H9 (cell line): Measurements from ENCODE around the gene BRD7. TPM values are rescaled to one million over a fixed set of nuclear protein-coding genes. Genes with fewer than 3 reads are reported as not detected.

ENCODE experiments used
- DNase-seq: peaks from one replicate; pipeline ENCODE4 v3.0.0-alpha.2; 2017
- H2AFZ ChIP-seq: one replicate; pipeline ENCODE4 v1.6.1; 2013; ENCODE audit warnings: mild to moderate bottlenecking, low read length, control low read depth, moderate library complexity
- H2AK5ac ChIP-seq: 2 replicates; pipeline ENCODE4 v1.6.1; 2013; ENCODE audit warnings: low read length, control low read depth, mixed read lengths; ENCODE audit not compliant: insufficient read length
- H2BK120ac ChIP-seq: one replicate; pipeline ENCODE4 v1.6.1; 2013; ENCODE audit warnings: low read depth, mild to moderate bottlenecking, low read length, control low read depth, inconsistent platforms; ENCODE audit not compliant: poor library complexity, severe bottlenecking
- H2BK12ac ChIP-seq: 2 replicates; pipeline ENCODE4 v1.6.1; 2013; ENCODE audit warnings: low read length, control low read depth, mixed read lengths, low read depth; ENCODE audit not compliant: insufficient read length
- H2BK15ac ChIP-seq: 2 replicates; pipeline ENCODE4 v1.6.1; 2013; ENCODE audit warnings: low read depth, low read length, control low read depth
- H2BK20ac ChIP-seq: one replicate; pipeline ENCODE4 v1.6.1; 2013; ENCODE audit warnings: low read depth, mild to moderate bottlenecking, low read length, control low read depth, inconsistent platforms; ENCODE audit not compliant: poor library complexity, severe bottlenecking
- H2BK5ac ChIP-seq: 2 replicates; pipeline ENCODE4 v1.6.1; 2013; ENCODE audit warnings: low read length, control low read depth, mixed read lengths; ENCODE audit not compliant: insufficient read length
- H3K14ac ChIP-seq: 2 replicates; pipeline ENCODE4 v1.6.1; 2013; ENCODE audit warnings: low read length, control low read depth; ENCODE audit not compliant: insufficient read depth
- H3K18ac ChIP-seq: 2 replicates; pipeline ENCODE4 v1.6.1; 2013; ENCODE audit warnings: low read depth, mild to moderate bottlenecking, mixed read lengths, low read length, control low read depth; ENCODE audit not compliant: insufficient read length
- H3K23ac ChIP-seq: 2 replicates; pipeline ENCODE4 v1.6.1; 2013; ENCODE audit warnings: low read length, control low read depth, mixed read lengths, low read depth; ENCODE audit not compliant: insufficient read length
- H3K23me2 ChIP-seq: 2 replicates; pipeline ENCODE4 v1.6.1; 2013; ENCODE audit warnings: low read depth, mild to moderate bottlenecking, mixed read lengths, low read length, control low read depth; ENCODE audit not compliant: insufficient read length, poor library complexity, severe bottlenecking
- H3K27ac ChIP-seq: 2 replicates; pipeline ENCODE4 v1.5.1; 2013; ENCODE audit warnings: low read length, control low read depth, mixed read lengths, low read depth; ENCODE audit not compliant: insufficient read length
- H3K27me3 ChIP-seq: 2 replicates; pipeline ENCODE4 v1.6.1; 2013; ENCODE audit warnings: low read length, control low read depth, inconsistent platforms; ENCODE audit not compliant: insufficient read depth
- H3K4ac ChIP-seq: 2 replicates; pipeline ENCODE4 v1.6.1; 2013; ENCODE audit warnings: low read depth, mild to moderate bottlenecking, control low read depth, inconsistent platforms, low read length, moderate library complexity
- H3K4me1 ChIP-seq: 2 replicates; pipeline ENCODE4 v1.6.1; 2013; ENCODE audit warnings: low read length, control low read depth, inconsistent platforms; ENCODE audit not compliant: insufficient read depth
- H3K4me2 ChIP-seq: 2 replicates; pipeline ENCODE4 v1.6.1; 2013; ENCODE audit warnings: low read length, control low read depth, mixed read lengths; ENCODE audit not compliant: insufficient read length, insufficient read depth
- H3K56ac ChIP-seq: 2 replicates; pipeline ENCODE4 v1.6.1; 2013; ENCODE audit warnings: low read depth, mild to moderate bottlenecking, mixed read lengths, low read length, control low read depth; ENCODE audit not compliant: insufficient read length
- H3K79me1 ChIP-seq: 2 replicates; pipeline ENCODE4 v1.6.1; 2013; ENCODE audit warnings: low read depth, mild to moderate bottlenecking, moderate library complexity, low read length, control low read depth, inconsistent platforms; ENCODE audit not compliant: insufficient read depth, poor library complexity, severe bottlenecking
- H3K79me2 ChIP-seq: 2 replicates; pipeline ENCODE4 v1.6.1; 2013; ENCODE audit warnings: low read length, control low read depth, inconsistent platforms; ENCODE audit not compliant: insufficient read depth
- H3K9ac ChIP-seq: 2 replicates; pipeline ENCODE4 v1.6.1; 2013; ENCODE audit warnings: low read length, control low read depth, mixed read lengths; ENCODE audit not compliant: insufficient read length; ENCODE audit errors: extremely low read depth
- H3K9me3 ChIP-seq: one replicate; pipeline ENCODE4 v1.6.1; 2013; ENCODE audit warnings: low read depth, low read length, inconsistent platforms; ENCODE audit not compliant: control insufficient read depth
- H3T11ph ChIP-seq: one replicate; pipeline ENCODE4 v1.6.1; 2013; ENCODE audit warnings: mild to moderate bottlenecking, low read length, control low read depth, inconsistent platforms
- H4K20me1 ChIP-seq: one replicate; pipeline ENCODE4 v1.6.1; 2013; ENCODE audit not compliant: control insufficient read depth, insufficient read length, insufficient read depth
- H4K5ac ChIP-seq: 2 replicates; pipeline ENCODE4 v1.6.1; 2013; ENCODE audit warnings: low read depth, mild to moderate bottlenecking, mixed read lengths, low read length, control low read depth; ENCODE audit not compliant: insufficient read length
- H4K8ac ChIP-seq: replicated peaks from 2 replicates; pipeline ENCODE4 v1.6.1; 2013; ENCODE audit warnings: low read length, control low read depth, mixed read lengths, low read depth; ENCODE audit not compliant: insufficient read length
- H4K91ac ChIP-seq: 2 replicates; pipeline ENCODE4 v1.6.1; 2013; ENCODE audit warnings: low read depth, mild to moderate bottlenecking, moderate library complexity, mixed read lengths, low read length, control low read depth; ENCODE audit not compliant: insufficient read length
- H3K27ac Mint-ChIP-seq, 3 experiments: 2 replicates in 2 of 3; 3 replicates in 1 of 3; pipeline ENCODE4 v1.8.0; 2020 to 2021; ENCODE audit warnings: mixed read lengths in 3 of 3, mild to moderate bottlenecking in 1 of 3, moderate library complexity in 1 of 3
- H3K27me3 Mint-ChIP-seq: 2 replicates; pipeline ENCODE4 v1.8.0; 2021; ENCODE audit warnings: low read depth, mild to moderate bottlenecking, moderate library complexity, mixed read lengths
- H3K36me3 Mint-ChIP-seq, 3 experiments: 2 replicates in 2 of 3; 3 replicates in 1 of 3; pipeline ENCODE4 v1.8.0; 2020 to 2021; ENCODE audit warnings: low read depth in 3 of 3, mixed read lengths in 3 of 3; ENCODE audit not compliant: insufficient read depth in 1 of 3
- H3K4me1 Mint-ChIP-seq, 2 experiments: 2 replicates each; pipeline ENCODE4 v1.8.0; 2020; ENCODE audit warnings: mixed read lengths in 2 of 2
- H3K4me3 Mint-ChIP-seq, 2 experiments: 2 replicates in 1 of 2; 3 replicates in 1 of 2; pipeline ENCODE4 v1.8.0; 2020 to 2021; ENCODE audit warnings: mild to moderate bottlenecking in 2 of 2, mixed read lengths in 2 of 2, moderate library complexity in 1 of 2
- H3K9me3 Mint-ChIP-seq, 2 experiments: 2 replicates in 1 of 2; 3 replicates in 1 of 2; pipeline ENCODE4 v1.8.0; 2020; ENCODE audit warnings: mild to moderate bottlenecking in 2 of 2, mixed read lengths in 2 of 2, moderate library complexity in 1 of 2
- CTCF ChIP-seq: fragments of 200-600 bp; sonication (generic); conservative IDR thresholded peaks from 3 replicates; pipeline ENCODE4 v1.8.0; 2021; ENCODE audit warnings: antibody characterized with exemption, mild to moderate bottlenecking
- WGBS: extraction: QIAGEN DNeasy Blood & Tissue Kit; methylation state at CpG from one replicate; pipeline ENCODE4 v1.1.7; 2013; ENCODE audit warnings: missing lambda C conversion rate, low lambda C conversion rate, mixed read lengths; ENCODE audit not compliant: insufficient read length; ENCODE audit errors: extremely low coverage; 5-methylcytosine and 5-hydroxymethylcytosine counted together
- total RNA-seq: library from RNA; stranded (reverse); gene quantifications from 2 replicates; pipeline ENCODE4 v1.2.1, GENCODE V29; 2021

Gene BRD7
- total RNA-seq, 1 experiment from 2014 or later: 112 TPM

DNA sequence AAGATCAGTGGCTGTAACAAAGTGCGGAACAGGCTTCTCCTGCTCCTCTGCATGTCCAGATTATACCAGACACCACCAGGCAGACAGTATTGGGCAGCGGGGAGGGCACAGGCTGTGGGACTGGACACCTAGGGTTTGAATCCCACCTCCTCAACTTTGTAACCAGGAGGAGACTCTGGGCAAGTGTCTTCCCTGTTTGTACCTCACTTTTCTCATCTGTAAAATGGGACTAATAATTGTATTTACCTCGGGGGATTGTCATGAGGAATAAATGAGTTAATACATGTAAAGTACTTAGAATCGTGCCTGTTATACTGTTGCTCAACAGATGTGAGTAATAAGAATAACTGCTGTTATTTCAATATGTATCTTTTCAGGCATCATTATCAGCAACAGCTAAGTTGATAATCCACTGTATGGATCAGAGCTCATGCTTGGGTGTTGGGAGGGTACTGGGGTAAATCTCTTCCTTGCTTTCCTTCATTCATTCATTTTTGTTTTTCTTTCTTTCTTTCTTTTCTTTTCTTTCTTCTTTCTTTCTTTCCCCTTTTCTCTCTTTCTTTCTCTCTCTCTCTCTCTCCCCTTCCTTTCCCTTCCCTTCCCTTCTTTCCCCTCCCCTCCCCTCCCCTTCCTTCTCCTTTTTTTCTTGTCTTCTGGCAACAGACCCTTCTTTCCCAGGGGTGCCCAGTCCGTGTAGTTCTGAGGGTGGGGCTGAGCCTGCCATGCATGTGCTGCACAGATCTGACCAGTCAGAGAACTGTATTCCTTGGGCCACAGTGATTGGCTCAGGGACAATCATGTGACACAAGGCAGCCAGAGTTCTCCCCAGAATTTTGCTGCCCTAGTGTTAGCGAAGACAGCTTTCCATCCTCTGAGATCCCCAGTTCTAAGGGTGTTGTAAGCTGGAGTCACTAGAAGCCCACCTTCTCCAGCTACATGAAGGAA is 25.3 kb upstream of the BRD7 start:
- peaks cover 25 to 27% of the 10 kb centered on the region in 2 experiments for H3K4me1 Mint-ChIP-seq

More for the DNA sequence above, 25.3 kb upstream of the BRD7 start:
- Histone ChIP-seq H3K79me2 (no peaks in the 10 kb centered on the region), H3K4me1 (peaks cover 8% of the 10 kb centered on the region; the same call in 1 of the 2 replicates), H2AFZ (no peak overlapping the region), H3K9ac (no peak overlapping the region), H3K27me3 (no peaks in the 10 kb centered on the region), H4K91ac (no peak overlapping the region), H2BK15ac (no peak overlapping the region), H3K23ac (no peak overlapping the region), H3K56ac (no peak overlapping the region), H3T11ph (no peak overlapping the region), H4K8ac (no peak overlapping the region), H2BK12ac (no peak overlapping the region), H2BK5ac (no peak overlapping the region), H3K4ac (no peak overlapping the region), H2BK20ac (no peak overlapping the region), H3K9me3 (no peaks in the 10 kb centered on the region), H2BK120ac (no peak overlapping the region), H3K23me2 (no peaks in the 10 kb centered on the region), H4K5ac (no peak overlapping the region), H3K14ac (no peak overlapping the region), H3K27ac (no peak overlapping the region), H3K18ac (no peak overlapping the region), H3K79me1 (no peaks in the 10 kb centered on the region), H4K20me1 (no peaks in the 10 kb centered on the region), H2AK5ac (no peak overlapping the region), H3K4me2 (no peak overlapping the region)
- WGBS: no CpG with 5 or more reads among the region's 6 CpGs
- Mint-ChIP-seq H3K9me3 (no peaks in the 10 kb centered on the region), H3K4me3 (no peak overlapping the region), H3K36me3 (no peaks in the 10 kb centered on the region; a peak in 1 of 7 replicates), H3K27me3 (peaks cover 2% of the 10 kb centered on the region; the same call in 1 of the 2 replicates), H3K27ac (no peak overlapping the region)
- no peak for DNase-seq
- no peak for TF ChIP-seq CTCF
